ENCODE data around the gene COPS8.

COPS8 gene

DNA sequence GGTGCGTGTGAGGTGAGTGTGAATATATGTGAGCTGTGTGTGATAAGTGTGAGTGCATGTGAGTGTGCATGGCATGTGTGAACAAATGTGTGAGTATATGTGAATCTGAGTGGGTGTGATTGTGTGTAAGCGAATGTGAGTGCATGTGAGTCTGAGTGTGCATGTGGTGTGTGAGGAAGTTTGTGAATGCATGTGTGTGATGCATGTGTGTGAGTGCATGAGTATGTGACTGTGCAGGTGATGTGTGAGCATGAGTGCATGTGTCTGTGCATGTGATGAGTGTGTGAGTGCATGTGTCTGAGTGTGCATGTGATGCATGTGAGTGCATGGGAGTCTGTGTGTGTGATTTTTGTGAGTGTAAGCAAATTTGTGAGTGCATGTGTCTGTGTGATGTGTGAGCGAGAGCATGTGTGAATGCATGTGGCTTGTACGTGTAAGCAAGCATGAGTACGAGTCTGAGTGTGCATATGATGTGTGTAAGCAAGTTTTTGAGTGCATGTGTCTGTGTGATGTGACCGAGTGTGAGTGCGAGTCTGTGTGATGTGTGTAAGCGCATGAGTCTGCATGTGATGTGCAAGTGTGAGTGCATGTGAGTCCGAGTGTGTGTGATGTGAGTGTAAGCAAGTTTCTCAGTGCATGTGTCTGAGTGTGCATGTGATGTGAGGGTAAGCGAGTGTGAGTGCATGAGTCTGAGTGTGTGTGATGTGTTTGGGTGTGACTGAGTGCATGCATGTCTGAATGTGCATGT lies 43.3 kb downstream of the COPS8 start:
- Histone ChIP-seq H3K36me3 (ENCODE audit: insufficient read depth, low read length) (no peaks in the 10 kb centered on the region), H3F3A (ENCODE audit: low read depth) (no peaks in the 10 kb centered on the region), H3K4me1 (ENCODE audit: insufficient read depth, low read length, poor library complexity, severe bottlenecking) (no peaks in the 10 kb centered on the region), H3K27me3 (ENCODE audit: insufficient read depth, low read length, poor library complexity, severe bottlenecking) (no peaks in the 10 kb centered on the region), H3K4me2 (ENCODE audit: low read depth, low read length, poor library complexity, severe bottlenecking) (no peak overlapping the region), H3K79me2 (ENCODE audit: insufficient read depth, low read length) (no peaks in the 10 kb centered on the region), H4K20me1 (ENCODE audit: insufficient read depth, low read length, poor library complexity, severe bottlenecking) (no peaks in the 10 kb centered on the region), H3K9ac (ENCODE audit: low read depth, low read length, poor library complexity, severe bottlenecking) (no peak overlapping the region), H3K9me3 (ENCODE audit: insufficient read depth, low read depth, low read length) (no peaks in the 10 kb centered on the region), H3K4me3 (ENCODE audit: low read length, poor library complexity, severe bottlenecking) (no peak overlapping the region), H3K9me2 (replicated peaks; ENCODE audit: low read depth, low read length) (no peaks in the 10 kb centered on the region), H2AFZ (ENCODE audit: low read length) (no peak overlapping the region)
- no peak for TF ChIP-seq EZH2phosphoT487 (IDR thresholded peaks at IDR 0.05; ENCODE audit: borderline replicate concordance)
- TF ChIP-seq, protein P1, sequence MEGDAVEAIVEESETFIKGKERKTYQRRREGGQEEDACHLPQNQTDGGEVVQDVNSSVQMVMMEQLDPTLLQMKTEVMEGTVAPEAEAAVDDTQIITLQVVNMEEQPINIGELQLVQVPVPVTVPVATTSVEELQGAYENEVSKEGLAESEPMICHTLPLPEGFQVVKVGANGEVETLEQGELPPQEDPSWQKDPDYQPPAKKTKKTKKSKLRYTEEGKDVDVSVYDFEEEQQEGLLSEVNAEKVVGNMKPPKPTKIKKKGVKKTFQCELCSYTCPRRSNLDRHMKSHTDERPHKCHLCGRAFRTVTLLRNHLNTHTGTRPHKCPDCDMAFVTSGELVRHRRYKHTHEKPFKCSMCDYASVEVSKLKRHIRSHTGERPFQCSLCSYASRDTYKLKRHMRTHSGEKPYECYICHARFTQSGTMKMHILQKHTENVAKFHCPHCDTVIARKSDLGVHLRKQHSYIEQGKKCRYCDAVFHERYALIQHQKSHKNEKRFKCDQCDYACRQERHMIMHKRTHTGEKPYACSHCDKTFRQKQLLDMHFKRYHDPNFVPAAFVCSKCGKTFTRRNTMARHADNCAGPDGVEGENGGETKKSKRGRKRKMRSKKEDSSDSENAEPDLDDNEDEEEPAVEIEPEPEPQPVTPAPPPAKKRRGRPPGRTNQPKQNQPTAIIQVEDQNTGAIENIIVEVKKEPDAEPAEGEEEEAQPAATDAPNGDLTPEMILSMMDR (conservative IDR thresholded peaks at IDR 0.05; ENCODE audit: low read length) = no peak

DNA sequence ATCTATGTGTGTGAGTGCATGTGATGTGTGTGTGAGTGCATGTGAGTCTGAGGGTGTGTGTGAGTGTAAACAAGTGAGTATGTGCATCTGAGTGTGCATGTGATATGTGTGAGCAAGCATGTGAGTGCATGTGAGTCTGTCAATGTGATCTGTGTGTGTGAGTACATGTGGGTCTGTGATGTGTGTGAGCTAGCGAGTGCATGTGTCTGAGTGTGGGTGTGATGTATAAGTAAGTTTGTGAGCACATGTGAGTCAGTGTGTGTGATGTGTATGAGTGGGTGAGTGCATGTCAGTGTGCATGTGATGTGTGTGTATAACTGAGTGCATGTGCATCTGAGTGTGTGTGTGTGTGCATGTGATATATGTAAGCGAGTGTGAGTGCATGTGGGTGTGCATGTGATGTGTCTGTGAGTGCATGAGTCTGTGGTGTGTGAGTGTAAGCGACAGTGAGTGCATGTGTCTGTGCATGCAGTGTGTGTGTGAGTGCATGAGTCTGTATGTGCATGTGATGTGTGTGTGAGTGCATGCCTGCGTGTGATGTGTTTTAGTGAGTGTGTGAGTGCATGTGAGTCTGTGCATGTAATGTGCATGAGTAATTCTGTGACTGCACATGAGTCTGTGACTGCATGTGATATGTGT lies 44.1 kb downstream of the COPS8 start:
- Histone ChIP-seq H3K9me2 (replicated peaks; ENCODE audit: low read depth, low read length) (no peaks in the 10 kb centered on the region), H3K4me2 (ENCODE audit: low read depth, low read length, poor library complexity, severe bottlenecking) (no peak overlapping the region), H3F3A (ENCODE audit: low read depth) (no peaks in the 10 kb centered on the region), H3K36me3 (ENCODE audit: insufficient read depth, low read length) (no peaks in the 10 kb centered on the region), H3K27me3 (ENCODE audit: insufficient read depth, low read length, poor library complexity, severe bottlenecking) (no peaks in the 10 kb centered on the region), H3K9me3 (ENCODE audit: insufficient read depth, low read depth, low read length) (no peaks in the 10 kb centered on the region), H3K4me3 (ENCODE audit: low read length, poor library complexity, severe bottlenecking) (no peak overlapping the region), H3K9ac (ENCODE audit: low read depth, low read length, poor library complexity, severe bottlenecking) (no peak overlapping the region), H3K79me2 (ENCODE audit: insufficient read depth, low read length) (no peaks in the 10 kb centered on the region), H4K20me1 (ENCODE audit: insufficient read depth, low read length, poor library complexity, severe bottlenecking) (no peaks in the 10 kb centered on the region), H3K4me1 (ENCODE audit: insufficient read depth, low read length, poor library complexity, severe bottlenecking) (no peaks in the 10 kb centered on the region), H2AFZ (ENCODE audit: low read length) (no peak overlapping the region)
- TF ChIP-seq, protein P1 (conservative IDR thresholded peaks at IDR 0.05; ENCODE audit: low read length) = no peak
- no peak for TF ChIP-seq EZH2phosphoT487 (IDR thresholded peaks at IDR 0.05; ENCODE audit: borderline replicate concordance)

DNA sequence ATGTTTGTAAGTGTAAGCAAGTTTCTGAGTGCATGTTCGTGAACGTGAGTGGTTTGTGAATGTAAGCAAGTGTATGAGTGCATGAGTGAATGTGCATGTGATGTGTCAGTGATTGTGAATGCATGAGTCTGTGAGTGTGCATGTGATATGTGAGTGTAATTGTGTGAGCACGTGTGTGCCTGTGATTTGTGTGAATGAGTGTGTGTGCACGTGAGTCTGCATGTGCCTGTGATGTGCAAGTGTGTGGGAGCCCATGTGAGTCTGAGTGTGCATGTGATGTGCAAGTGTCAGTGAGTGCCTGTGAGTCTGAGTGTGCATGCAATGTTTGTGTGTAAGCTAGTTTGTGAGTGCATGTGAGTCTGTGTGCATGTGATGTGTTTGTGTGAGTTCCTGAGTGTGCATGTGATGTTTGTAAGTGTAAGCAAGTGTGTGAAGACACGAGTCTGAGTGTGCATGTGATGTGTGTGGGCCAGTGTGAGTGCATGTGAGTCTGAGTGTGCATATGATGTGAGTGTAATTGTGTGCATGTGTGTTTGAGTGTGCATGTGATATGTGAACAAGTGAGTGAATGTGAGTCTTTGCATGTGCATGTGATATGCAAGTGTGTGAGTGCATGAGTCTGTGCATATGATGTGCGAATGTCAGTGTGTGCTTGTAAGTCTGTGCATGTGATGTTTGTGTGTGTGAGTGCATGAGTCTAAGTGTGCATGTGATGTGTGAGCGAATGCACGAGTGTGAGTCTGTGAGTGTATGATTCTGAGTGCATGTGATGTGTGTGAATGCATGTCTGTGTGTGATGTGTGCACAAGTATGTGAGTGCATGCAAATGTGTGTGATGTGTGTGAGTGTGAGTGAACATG lies 45.1 kb downstream of the COPS8 start:
- Histone ChIP-seq H3K9me2 (replicated peaks; ENCODE audit: low read depth, low read length) (no peaks in the 10 kb centered on the region), H3K9me3 (ENCODE audit: insufficient read depth, low read depth, low read length) (no peaks in the 10 kb centered on the region), H4K20me1 (ENCODE audit: insufficient read depth, low read length, poor library complexity, severe bottlenecking) (no peaks in the 10 kb centered on the region), H3K27me3 (ENCODE audit: insufficient read depth, low read length, poor library complexity, severe bottlenecking) (no peaks in the 10 kb centered on the region), H3K4me1 (ENCODE audit: insufficient read depth, low read length, poor library complexity, severe bottlenecking) (no peaks in the 10 kb centered on the region), H2AFZ (ENCODE audit: low read length) (no peak overlapping the region), H3K4me3 (ENCODE audit: low read length, poor library complexity, severe bottlenecking) (no peak overlapping the region), H3F3A (ENCODE audit: low read depth) (no peaks in the 10 kb centered on the region), H3K4me2 (ENCODE audit: low read depth, low read length, poor library complexity, severe bottlenecking) (no peak overlapping the region), H3K9ac (ENCODE audit: low read depth, low read length, poor library complexity, severe bottlenecking) (no peak overlapping the region), H3K79me2 (ENCODE audit: insufficient read depth, low read length) (no peaks in the 10 kb centered on the region), H3K36me3 (ENCODE audit: insufficient read depth, low read length) (no peaks in the 10 kb centered on the region)
- TF ChIP-seq, protein P1 (conservative IDR thresholded peaks at IDR 0.05; ENCODE audit: low read length) = no peak
- no peak for TF ChIP-seq EZH2phosphoT487 (IDR thresholded peaks at IDR 0.05; ENCODE audit: borderline replicate concordance)

Measured in Loucy (cell line).